HCT116 (cell line): ENCODE results near the gene CFAP57. TPM values are rescaled to one million over a fixed set of nuclear protein-coding genes. Genes with fewer than 3 reads are reported as not detected.

Source experiments
- ATAC-seq: fragments of 200-7000 bp; cut with Tn5 transposase; 2 replicates; pipeline ENCODE4 v1.9.1; 2020; ENCODE audit warnings: mild to moderate bottlenecking, moderate library complexity
- BruUV-seq: library from RNA; stranded (reverse); fragments of 400-500 nt; replicated peaks from 2 replicates; lab custom pipeline; 2021; lab: Mats Ljungman, UMichigan
- CTCF ChIA-PET: fragments of 300-600 bp; sonication (Branson Sonifier 250); formaldehyde crosslinking; loops from one replicate; lab custom pipeline; 2021; ENCODE audit warnings: antibody characterized with exemption; lab: Charles Lee
- POLR2A ChIA-PET: fragments of 300-600, 350-600 bp; sonication (Branson Sonifier 250); formaldehyde crosslinking; loops from one replicate; lab custom pipeline; 2021; ENCODE audit warnings: antibody characterized with exemption; lab: Charles Lee
- RAD21 ChIA-PET, 2 experiments: fragments of 300-600 bp; sonication (Branson Sonifier 250); formaldehyde crosslinking; loops; one replicate each; lab custom pipeline; 2023; ENCODE audit warnings: low total read pairs in 2 of 2; ENCODE audit not compliant: uncharacterized antibody in 2 of 2, unreplicated experiment in 2 of 2, low non-redundant PET in 1 of 2; lab: Charles Lee
- DNase-seq: peaks from one replicate; pipeline ENCODE4 v3.0.0-alpha.2; 2010; ENCODE audit warnings: low read depth, low spot score
- H2AFZ ChIP-seq: fragments of 200-600 bp; shearing (Covaris generic), sonication (generic); 2 replicates; pipeline ENCODE4 v1.6.1; 2017; ENCODE audit warnings: low read depth, mixed run types, mixed read lengths, antibody characterized with exemption, low read length; ENCODE audit not compliant: poor library complexity, severe bottlenecking
- H3K27ac ChIP-seq: 2 replicates; pipeline ENCODE4 v1.5.1; 2012; ENCODE audit warnings: low read depth, low read length
- H3K27me3 ChIP-seq: fragments of 200-600 bp; sonication (generic); 2 replicates; pipeline ENCODE4 v1.6.1; 2016; ENCODE audit warnings: mixed run types, low read length, mixed read lengths; ENCODE audit not compliant: insufficient read depth
- H3K36me3 ChIP-seq, 2 experiments: fragments of 200-500 bp in 1 of 2; fragments of 200-600 bp in 1 of 2; sonication (Bioruptor generic) in 1 of 2; sonication (generic) in 1 of 2; 2 replicates each; pipeline versions ENCODE4 v1.5.1 to v1.6.1; 2014 to 2016; ENCODE audit warnings: low read length in 2 of 2, inconsistent platforms in 1 of 2, mixed read lengths in 1 of 2, mixed run types in 1 of 2; ENCODE audit not compliant: insufficient read depth in 2 of 2, control insufficient read depth in 1 of 2
- H3K4me1 ChIP-seq, 2 experiments: fragments of 200-600 bp in 1 of 2; sonication (generic) in 1 of 2; 2 replicates each; pipeline versions ENCODE4 v1.5.1 to v1.6.1; 2012 to 2017; ENCODE audit warnings: low read length in 2 of 2, inconsistent platforms in 1 of 2, mild to moderate bottlenecking in 1 of 2, mixed read lengths in 1 of 2, mixed run types in 1 of 2, moderate library complexity in 1 of 2; ENCODE audit not compliant: insufficient read depth in 2 of 2, control insufficient read depth in 1 of 2
- H3K4me2 ChIP-seq: fragments of 200-600 bp; sonication (generic); 2 replicates; pipeline ENCODE4 v1.6.1; 2017; ENCODE audit warnings: mixed run types, low read length, mixed read lengths
- H3K4me3 ChIP-seq, 2 experiments: fragments of 200-600 bp in 1 of 2; sonication (generic) in 1 of 2; replicated peaks in 1 of 2; 2 replicates each; pipeline ENCODE4 v1.5.1; 2011 to 2016; ENCODE audit warnings: low read length in 2 of 2, control low read depth in 1 of 2, low read depth in 1 of 2, mild to moderate bottlenecking in 1 of 2, mixed read lengths in 1 of 2, mixed run types in 1 of 2
- H3K79me2 ChIP-seq: fragments of 200-600 bp; sonication (generic); 2 replicates; pipeline ENCODE4 v1.6.1; 2017; ENCODE audit warnings: mild to moderate bottlenecking, mixed run types, low read length, moderate library complexity, mixed read lengths; ENCODE audit not compliant: insufficient read depth
- H3K9ac ChIP-seq: fragments of 200-600 bp; sonication (generic); 2 replicates; pipeline ENCODE4 v1.6.1; 2016; ENCODE audit warnings: low read length, mixed read lengths
- H3K9me2 ChIP-seq: fragments of 200-600 bp; sonication (generic), shearing (Covaris generic); 2 replicates; pipeline ENCODE4 v1.6.1; 2017; ENCODE audit warnings: mixed run types, mild to moderate bottlenecking, moderate library complexity; ENCODE audit not compliant: insufficient read depth
- H3K9me3 ChIP-seq, 2 experiments: fragments of 200-500 bp in 1 of 2; fragments of 200-600 bp in 1 of 2; sonication (Bioruptor generic) in 1 of 2; sonication (generic) in 1 of 2; 2 replicates each; pipeline ENCODE4 v1.6.1; 2014 to 2017; ENCODE audit warnings: low read length in 2 of 2, mixed read lengths in 2 of 2, inconsistent platforms in 1 of 2, low read depth in 1 of 2, mild to moderate bottlenecking in 1 of 2, mixed run types in 1 of 2, moderate library complexity in 1 of 2; ENCODE audit not compliant: control insufficient read depth in 1 of 2, insufficient read depth in 1 of 2
- H4K20me1 ChIP-seq: fragments of 200-600 bp; sonication (generic), shearing (Covaris generic); 2 replicates; pipeline ENCODE4 v1.6.1; 2017; ENCODE audit warnings: mixed run types, mild to moderate bottlenecking, moderate library complexity; ENCODE audit not compliant: insufficient read depth
- ATF3 ChIP-seq: IDR thresholded peaks from 2 replicates; pipeline ENCODE4 v1.6.1; 2012
- CEBPB ChIP-seq: IDR thresholded peaks from 2 replicates; pipeline ENCODE4 v1.6.1; 2012; ENCODE audit warnings: low read depth
- ELF1 ChIP-seq: IDR thresholded peaks from 2 replicates; pipeline ENCODE4 v1.6.1; 2012; ENCODE audit warnings: low read depth, borderline replicate concordance
- EZH2 ChIP-seq: fragments of 200-600 bp; sonication (generic); IDR thresholded peaks from 2 replicates; pipeline ENCODE4 v1.6.1; 2017; ENCODE audit warnings: antibody characterized with exemption, mixed run types
- FOSL1 ChIP-seq: IDR thresholded peaks from 2 replicates; pipeline ENCODE4 v1.6.1; 2012; ENCODE audit warnings: low read depth
- JUND ChIP-seq: IDR thresholded peaks from 2 replicates; pipeline ENCODE4 v1.6.1; 2012
- SP1 ChIP-seq: IDR thresholded peaks from 2 replicates; pipeline ENCODE4 v1.6.1; 2012; ENCODE audit warnings: low read depth
- SRF ChIP-seq: IDR thresholded peaks from 2 replicates; pipeline ENCODE4 v1.6.1; 2012; ENCODE audit warnings: low read depth
- ZNF274 ChIP-seq: fragments of 200-500 bp; sonication (Bioruptor generic); IDR thresholded peaks from 2 replicates; pipeline ENCODE4 v1.6.1; 2014; ENCODE audit warnings: mild to moderate bottlenecking, low read depth, low read length, inconsistent platforms
- intact Hi-C: fragments of 100-400 bp; cut with micrococcal nuclease; formaldehyde crosslinking; loops from 2 replicates; pipeline ENCODE4 v1.10.0; 2022
- total RNA-seq: library from RNA; stranded (reverse); gene quantifications from one replicate; pipeline ENCODE4 v1.2.1, GENCODE V29; 2021; ENCODE audit not compliant: unreplicated experiment

Gene CFAP57
- total RNA-seq, 1 experiment from 2014 or later: 0.49 TPM

- H3K4me3 ChIP-seq: no peak overlapping the region
- H3K27ac ChIP-seq: no peak overlapping the region
- H3K4me1 ChIP-seq: peaks cover 14 to 27% of the 10 kb centered on the region in 2 experiments; a peak in 3 of 4 replicates
- H4K20me1 ChIP-seq: no peaks in the 10 kb centered on the region
- no TSS peak for BruUV-seq
- no peak overlapping the region for H3K4me2 ChIP-seq
- no peak overlapping the region for H3K9ac ChIP-seq
- ChIA-PET RAD21 (no interaction called here), POLR2A (no interaction called here), CTCF (no interaction called here)
- intact Hi-C loops: no loop called here
- H3K9me3 ChIP-seq: no peaks in the 10 kb centered on the region
- DNase-seq (no peak), ATAC-seq (no peak)
- no peaks in the 10 kb centered on the region for H3K9me2 ChIP-seq
- H3K36me3 ChIP-seq: no peaks in the 10 kb centered on the region
- H3K79me2 ChIP-seq: no peaks in the 10 kb centered on the region
- TF ChIP-seq SP1 (no peak), ZNF274 (no peak)
- H2AFZ ChIP-seq: no peak overlapping the region
- H3K27me3 ChIP-seq: 0 out of 2 replicates have a peak, but pooled peaks cover 3% of the 10 kb centered on the region
Observed at GRCh38 chr1:43288058-43288784, 116.1 kb downstream of the CFAP57 start.

DNA sequence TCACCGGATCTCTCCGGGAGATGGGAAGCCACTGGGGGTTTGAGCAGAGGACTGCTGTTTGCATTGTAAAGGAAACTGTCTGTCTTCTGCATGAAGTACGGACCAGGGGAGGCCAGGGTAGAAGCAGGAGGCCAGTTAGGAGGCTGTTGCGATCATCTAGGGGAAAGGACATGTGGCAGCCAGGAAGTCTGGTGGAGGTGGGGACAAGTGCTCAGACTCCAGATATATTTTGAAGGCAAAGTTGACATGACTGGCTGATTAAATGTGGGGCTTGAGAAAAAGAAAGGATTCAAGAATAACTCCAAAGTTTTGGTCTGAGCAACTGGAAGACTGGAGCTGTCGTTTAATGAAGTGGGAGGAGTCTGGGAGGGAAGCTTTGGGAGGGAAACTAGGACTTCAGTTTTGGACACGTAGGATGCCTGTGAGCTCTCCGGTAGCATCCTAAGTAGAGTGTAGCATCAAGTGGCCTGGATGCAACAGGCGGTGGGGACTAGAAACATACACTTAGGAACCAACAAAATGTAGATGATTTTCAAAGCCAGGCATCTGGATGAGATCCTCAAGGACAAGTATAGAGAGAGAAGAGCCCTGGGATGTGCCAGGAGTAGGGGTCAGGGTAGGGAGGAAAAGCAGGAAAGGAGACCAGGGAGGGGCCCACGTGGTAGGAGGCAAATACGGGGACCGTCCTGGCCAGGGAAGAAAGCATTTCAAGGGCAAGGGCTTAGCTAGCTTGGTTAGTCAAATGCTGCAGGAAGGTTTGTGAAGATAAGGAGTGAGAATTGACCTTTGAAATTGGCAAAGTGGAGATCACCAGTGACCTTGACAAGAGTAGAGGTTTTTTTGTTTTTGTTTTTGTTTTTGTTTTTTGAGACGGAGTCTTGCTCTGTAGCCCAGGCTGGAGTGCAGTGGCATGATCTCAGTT lies 116.9 kb downstream of the CFAP57 start:
- Histone ChIP-seq H3K27ac (no peak overlapping the region), H3K4me3 (no peak overlapping the region), H3K4me1 (peaks cover 16 to 31% of the 10 kb centered on the region in 2 experiments; a peak in 3 of 4 replicates), H4K20me1 (no peaks in the 10 kb centered on the region), H3K4me2 (no peak overlapping the region), H3K79me2 (no peaks in the 10 kb centered on the region), H3K27me3 (0 out of 2 replicates have a peak, but pooled peaks cover 3% of the 10 kb centered on the region), H3K9me3 (no peaks in the 10 kb centered on the region), H3K9me2 (no peaks in the 10 kb centered on the region), H2AFZ (no peak overlapping the region), H3K9ac (no peak overlapping the region), H3K36me3 (no peaks in the 10 kb centered on the region)
- no peak for TF ChIP-seq FOSL1
- no peak for TF ChIP-seq CEBPB
- TF ChIP-seq JUND: no peak
- TF ChIP-seq ELF1: no peak
- no peak for TF ChIP-seq SRF
- TF ChIP-seq EZH2: no peak
- no peak for TF ChIP-seq ATF3
- ChIA-PET POLR2A (no interaction called here), CTCF (no interaction called here), RAD21 (no interaction called here)
- intact Hi-C loops: no loop called here
- BruUV-seq: no TSS peak
- ATAC-seq: no peak
- no peak for DNase-seq
